Endothelial cell (in vitro differentiated cells): ENCODE data around the gene MOCS1. TPM values are rescaled to one million over a fixed set of nuclear protein-coding genes. Genes with fewer than 3 reads are reported as not detected.

Source experiments
- DNase-seq: peaks from one replicate; pipeline ENCODE4 v3.0.0; 2021; ENCODE audit warnings: low spot score
- H3K27ac Mint-ChIP-seq: one replicate; pipeline ENCODE4 v1.8.0; 2021; ENCODE audit warnings: mixed read lengths, inconsistent platforms; ENCODE audit not compliant: unreplicated experiment
- H3K27me3 Mint-ChIP-seq: one replicate; pipeline ENCODE4 v1.8.0; 2021; ENCODE audit warnings: mild to moderate bottlenecking, moderate library complexity, mixed read lengths, inconsistent platforms; ENCODE audit not compliant: unreplicated experiment
- H3K36me3 Mint-ChIP-seq: one replicate; pipeline ENCODE4 v1.8.0; 2021; ENCODE audit warnings: mild to moderate bottlenecking, low read depth, mixed read lengths, inconsistent platforms; ENCODE audit not compliant: unreplicated experiment
- H3K4me1 Mint-ChIP-seq: one replicate; pipeline ENCODE4 v1.8.0; 2021; ENCODE audit warnings: mild to moderate bottlenecking, mixed read lengths, inconsistent platforms; ENCODE audit not compliant: unreplicated experiment
- H3K4me3 Mint-ChIP-seq: one replicate; pipeline ENCODE4 v1.8.0; 2021; ENCODE audit warnings: mild to moderate bottlenecking, mixed read lengths, inconsistent platforms; ENCODE audit not compliant: unreplicated experiment
- H3K9me3 Mint-ChIP-seq: one replicate; pipeline ENCODE4 v1.8.0; 2021; ENCODE audit warnings: mixed read lengths, inconsistent platforms; ENCODE audit not compliant: unreplicated experiment
- total RNA-seq: library from RNA; stranded (reverse); fragmentation: NEBNext Ultra II Directional; extraction: Animal tissue kit (Norgen Biotek cat#: 25700); gene quantifications from one replicate; pipeline ENCODE4 v1.2.1, GENCODE V29; 2021; ENCODE audit not compliant: unreplicated experiment
- TF ChIP-seq, protein P1 (sequence below): fragments of 200-600 bp; sonication (generic); IDR thresholded peaks from one replicate; pipeline ENCODE4 v1.5.0; 2021; ENCODE audit warnings: antibody characterized with exemption; ENCODE audit not compliant: unreplicated experiment

The MOCS1 gene
- total RNA-seq, 1 donor from 2014 or later, result 15.8 TPM

DNA sequence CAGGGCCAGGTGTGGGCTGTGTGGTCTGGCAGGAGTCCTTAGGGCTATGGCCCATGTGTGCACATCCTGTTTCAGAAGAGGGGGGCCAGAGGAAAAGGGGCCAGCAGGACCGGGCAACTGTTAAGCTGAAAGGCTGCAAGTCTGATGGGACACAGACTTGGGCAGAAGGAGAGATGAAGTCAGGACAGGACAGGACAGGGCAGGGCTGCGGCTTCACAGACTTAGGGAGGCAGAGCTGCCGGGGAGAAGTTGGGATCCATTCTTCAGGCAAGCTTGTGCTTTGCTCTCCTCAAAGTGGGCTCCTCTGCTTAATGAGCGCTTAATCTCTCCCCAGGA is 28.7 kb downstream of the MOCS1 start:
- TF ChIP-seq, protein P1, sequence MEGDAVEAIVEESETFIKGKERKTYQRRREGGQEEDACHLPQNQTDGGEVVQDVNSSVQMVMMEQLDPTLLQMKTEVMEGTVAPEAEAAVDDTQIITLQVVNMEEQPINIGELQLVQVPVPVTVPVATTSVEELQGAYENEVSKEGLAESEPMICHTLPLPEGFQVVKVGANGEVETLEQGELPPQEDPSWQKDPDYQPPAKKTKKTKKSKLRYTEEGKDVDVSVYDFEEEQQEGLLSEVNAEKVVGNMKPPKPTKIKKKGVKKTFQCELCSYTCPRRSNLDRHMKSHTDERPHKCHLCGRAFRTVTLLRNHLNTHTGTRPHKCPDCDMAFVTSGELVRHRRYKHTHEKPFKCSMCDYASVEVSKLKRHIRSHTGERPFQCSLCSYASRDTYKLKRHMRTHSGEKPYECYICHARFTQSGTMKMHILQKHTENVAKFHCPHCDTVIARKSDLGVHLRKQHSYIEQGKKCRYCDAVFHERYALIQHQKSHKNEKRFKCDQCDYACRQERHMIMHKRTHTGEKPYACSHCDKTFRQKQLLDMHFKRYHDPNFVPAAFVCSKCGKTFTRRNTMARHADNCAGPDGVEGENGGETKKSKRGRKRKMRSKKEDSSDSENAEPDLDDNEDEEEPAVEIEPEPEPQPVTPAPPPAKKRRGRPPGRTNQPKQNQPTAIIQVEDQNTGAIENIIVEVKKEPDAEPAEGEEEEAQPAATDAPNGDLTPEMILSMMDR, result no peak
- Mint-ChIP-seq H3K36me3 (peaks cover 16% of the 10 kb centered on the region), H3K27ac (no peak overlapping the region), H3K4me1 (no peaks in the 10 kb centered on the region), H3K27me3 (peaks cover 1% of the 10 kb centered on the region), H3K9me3 (no peaks in the 10 kb centered on the region), H3K4me3 (no peak overlapping the region)
- no peak for DNase-seq

DNA sequence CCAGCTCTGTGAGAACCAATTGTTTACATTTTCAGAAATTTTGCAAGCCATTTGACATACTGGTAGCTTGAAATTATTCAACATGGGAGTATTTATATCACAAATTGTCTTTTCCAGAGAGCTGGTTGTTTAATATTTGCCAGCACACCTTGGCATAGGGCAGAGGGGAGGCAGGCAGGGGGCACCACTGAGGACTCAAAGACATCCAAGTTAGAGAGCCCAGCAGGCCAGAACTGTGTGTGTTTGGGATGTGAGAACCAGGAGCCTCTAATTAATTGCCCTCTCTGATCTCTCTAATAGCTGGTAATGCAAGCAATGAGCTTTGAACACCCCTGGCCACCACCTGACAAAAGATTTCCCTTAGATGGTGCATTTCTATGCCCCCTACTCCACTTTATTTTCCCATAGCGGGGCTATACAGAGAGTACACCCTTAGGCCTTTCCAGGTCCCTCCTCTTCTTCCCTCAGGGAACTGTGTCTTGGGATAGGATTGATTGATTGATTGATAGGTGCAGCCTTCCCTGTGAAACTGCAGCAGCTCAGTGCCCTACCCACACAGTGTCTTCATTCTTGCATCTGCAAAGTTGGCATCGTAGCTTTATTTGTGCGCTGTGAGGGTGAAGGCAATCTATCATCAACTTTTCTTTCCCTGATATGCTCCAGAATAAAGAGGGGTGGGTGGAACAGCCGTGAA is 29.2 kb downstream of the MOCS1 start:
- Mint-ChIP-seq H3K36me3 (peaks cover 16% of the 10 kb centered on the region), H3K27ac (no peak overlapping the region), H3K4me1 (no peaks in the 10 kb centered on the region)

DNA sequence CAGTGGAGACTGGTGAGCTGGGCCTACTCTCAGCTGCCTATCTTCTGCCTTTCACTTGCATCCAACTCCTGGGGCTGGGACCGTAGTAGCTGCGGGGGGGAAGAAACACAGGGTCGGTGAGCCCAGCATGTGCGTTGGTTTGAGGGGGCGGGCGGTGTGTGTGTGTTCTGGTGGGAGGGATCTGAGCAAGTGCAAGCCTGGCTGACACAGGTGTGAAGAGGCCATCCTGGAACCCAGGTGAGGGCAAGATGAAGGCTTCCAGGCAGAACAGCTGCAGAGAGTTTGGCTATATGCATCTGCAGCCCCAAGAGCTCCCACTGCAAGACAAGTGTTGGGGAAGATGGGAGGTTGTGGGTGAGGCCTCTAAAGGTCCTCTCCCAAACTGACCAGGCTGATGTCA is 30.6 kb downstream of the MOCS1 start:
- peaks cover 1% of the 10 kb centered on the region for H3K27me3 Mint-ChIP-seq
- TF ChIP-seq, protein P1, result no peak
- DNase-seq, result no peak
- H3K4me3 Mint-ChIP-seq, result no peak overlapping the region
- no peaks in the 10 kb centered on the region for H3K4me1 Mint-ChIP-seq
- peaks cover 16% of the 10 kb centered on the region for H3K36me3 Mint-ChIP-seq
- H3K27ac Mint-ChIP-seq, result no peak overlapping the region
- no peaks in the 10 kb centered on the region for H3K9me3 Mint-ChIP-seq

More for the DNA sequence above, 29.2 kb downstream of the MOCS1 start:
- peaks cover 1% of the 10 kb centered on the region for H3K27me3 Mint-ChIP-seq
- no peaks in the 10 kb centered on the region for H3K9me3 Mint-ChIP-seq
- TF ChIP-seq, protein P1, result no peak
- no peak overlapping the region for H3K4me3 Mint-ChIP-seq
- no peak for DNase-seq

DNA sequence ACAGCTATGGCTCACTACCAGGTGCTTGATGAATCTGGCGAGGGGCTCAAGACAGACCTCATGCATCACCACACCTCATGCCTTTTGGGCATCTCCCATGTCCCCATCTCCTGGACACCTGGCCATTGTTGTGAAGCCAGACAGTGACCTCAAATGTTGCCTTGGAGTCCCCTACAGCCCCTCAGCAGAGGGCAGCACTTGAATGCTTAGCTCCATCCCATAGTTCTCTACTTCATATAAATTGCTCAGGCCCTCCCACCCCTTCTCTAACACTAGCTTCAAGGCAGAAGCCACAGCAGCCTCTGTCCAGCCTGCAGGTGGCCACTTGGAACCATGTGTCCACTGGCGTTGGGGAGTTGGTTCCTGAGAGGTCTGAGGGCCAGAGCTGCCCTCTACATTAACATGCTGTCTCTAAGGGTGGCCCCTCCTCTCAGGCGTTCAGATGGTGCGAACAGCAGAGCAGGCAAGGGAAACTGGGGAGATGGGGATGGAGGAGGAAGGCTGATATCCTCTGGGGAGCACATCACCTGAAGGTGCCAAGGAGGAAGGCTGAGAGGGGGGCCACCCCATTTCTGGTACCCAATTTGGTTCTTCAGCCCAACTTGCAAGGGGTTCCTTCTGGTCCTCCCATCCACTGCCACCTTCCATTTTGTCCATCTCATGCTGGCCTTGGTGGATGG is 31.3 kb downstream of the MOCS1 start:
- peaks cover 1% of the 10 kb centered on the region for H3K27me3 Mint-ChIP-seq
- no peak overlapping the region for H3K27ac Mint-ChIP-seq
- H3K4me3 Mint-ChIP-seq, result no peak overlapping the region
- H3K4me1 Mint-ChIP-seq, result no peaks in the 10 kb centered on the region
- H3K36me3 Mint-ChIP-seq, result peaks cover 13% of the 10 kb centered on the region
- TF ChIP-seq, protein P1, result no peak
- no peak for DNase-seq
- H3K9me3 Mint-ChIP-seq, result no peaks in the 10 kb centered on the region

DNA sequence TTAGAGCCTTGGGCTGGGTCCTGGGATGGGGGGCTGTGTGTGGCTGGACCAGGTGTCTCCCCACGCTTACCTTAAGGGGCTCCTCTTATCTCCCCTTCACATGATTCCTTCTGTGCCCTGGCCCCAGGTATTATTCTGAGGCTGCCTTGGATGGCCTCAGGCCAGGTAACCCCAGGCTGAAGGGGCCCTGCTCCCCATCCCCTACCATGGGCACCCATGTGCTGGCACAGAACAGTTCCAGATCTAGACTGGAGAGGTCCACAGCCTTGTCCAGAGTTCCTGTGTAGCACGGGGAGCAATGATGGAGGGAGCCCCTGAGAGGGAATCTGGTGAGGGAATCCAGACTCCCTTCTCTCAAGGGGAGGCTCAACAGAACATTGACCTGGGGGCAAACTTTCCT is 32.1 kb downstream of the MOCS1 start:
- Mint-ChIP-seq H3K4me3 (no peak overlapping the region), H3K27ac (no peak overlapping the region), H3K9me3 (no peaks in the 10 kb centered on the region), H3K36me3 (peaks cover 11% of the 10 kb centered on the region), H3K27me3 (peaks cover 1% of the 10 kb centered on the region), H3K4me1 (no peaks in the 10 kb centered on the region)
- DNase-seq, result no peak
- TF ChIP-seq, protein P1, result no peak
